DMS114 treated with DMSO at 0.1 percent for 48 hours (cell line): ENCODE results near the gene POLR2A.
A peak's percentile ranks its signal among the peaks of the same experiment; 100 is the strongest.

ENCODE experiments used
- DNase-seq: peaks from one replicate; lab custom pipeline; 2025; ENCODE audit not compliant: unreplicated experiment; lab: John Stamatoyannopoulos, UW

POLR2A gene

GRCh38 chr17:7484067-7484918 lies at the start of gene POLR2A:
POLR2A (plus strand) TSS chr17:7484366.
- peak; percentile 90 for DNase-seq

GRCh38 chr17:7435676-7436555 lies 48.2 kb upstream of the POLR2A start:
- no peak for DNase-seq

- DNase-seq: peak; percentile 36
Observed at GRCh38 chr17:7436556-7437368, 47.4 kb upstream of the POLR2A start.

- DNase-seq: no peak
Observed at GRCh38 chr17:7437369-7437863, 46.8 kb upstream of the POLR2A start.

GRCh38 chr17:7437950-7438614 lies 46.1 kb upstream of the POLR2A start:
- peak; percentile 76 for DNase-seq

- DNase-seq: no peak
Observed at GRCh38 chr17:7438656-7439460, 45.3 kb upstream of the POLR2A start.

- DNase-seq: no peak
Observed at GRCh38 chr17:7439462-7440112, 44.6 kb upstream of the POLR2A start, which contains the start of gene FGF11. FGF11 (plus strand) TSS chr17:7439512; CDS start chr17:7439621, 109 bp downstream.

GRCh38 chr17:7440113-7440833 lies 43.9 kb upstream of the POLR2A start:
- no peak for DNase-seq

GRCh38 chr17:7440834-7441195 lies 43.4 kb upstream of the POLR2A start:
- DNase-seq: no peak

GRCh38 chr17:7441266-7441665 lies 42.9 kb upstream of the POLR2A start:
- DNase-seq: no peak

GRCh38 chr17:7442142-7442541 lies 42.0 kb upstream of the POLR2A start:
- no peak for DNase-seq

- DNase-seq: no peak
Observed at GRCh38 chr17:7443499-7444485, 40.4 kb upstream of the POLR2A start.

GRCh38 chr17:7444682-7445618 lies 39.2 kb upstream of the POLR2A start, which contains the start of gene CHRNB1:
CHRNB1 (plus strand) TSS chr17:7445061; CDS start chr17:7445128, 67 bp downstream.
- no peak for DNase-seq

- DNase-seq: no peak
Observed at GRCh38 chr17:7445619-7445968, 38.6 kb upstream of the POLR2A start.

- no peak for DNase-seq
Observed at GRCh38 chr17:7448461-7448860, 35.7 kb upstream of the POLR2A start.

GRCh38 chr17:7459961-7460545 lies 24.1 kb upstream of the POLR2A start:
- no peak for DNase-seq
